HepG2 (cell line): ENCODE results near the gene GGT1. TPM values are rescaled to one million over a fixed set of nuclear protein-coding genes. Genes with fewer than 3 reads are reported as not detected.
A peak's percentile ranks its signal among the peaks of the same experiment; 100 is the strongest.

Source experiments
- BRCA1 ChIP-seq: sonication (generic); formaldehyde crosslinking; IDR thresholded peaks from 2 replicates; pipeline ENCODE4 v1.4.0; 2020; ENCODE audit warnings: missing genetic modification reagents
- CBX5 ChIP-seq: sonication (generic); formaldehyde crosslinking; IDR thresholded peaks from 2 replicates; pipeline ENCODE4 v1.4.0; 2020; ENCODE audit warnings: missing genetic modification reagents, borderline replicate concordance
- HNF4G ChIP-seq, 2 experiments: sonication (generic) in 1 of 2; formaldehyde crosslinking in 1 of 2; IDR thresholded peaks; 2 replicates each; pipeline versions ENCODE4 v1.4.0 to v1.6.1; 2011 to 2020; ENCODE audit warnings: borderline replicate concordance in 2 of 2, low read depth in 2 of 2, mild to moderate bottlenecking in 2 of 2, low read length in 1 of 2, missing genetic modification reagents in 1 of 2, moderate library complexity in 1 of 2
- KLF13 ChIP-seq: sonication (generic); formaldehyde crosslinking; IDR thresholded peaks from 2 replicates; pipeline ENCODE4 v1.4.0; 2020; ENCODE audit warnings: mild to moderate bottlenecking, missing genetic modification reagents
- PHF5A ChIP-seq: IDR thresholded peaks from one replicate; pipeline ENCODE4 v1.6.1; 2018; ENCODE audit warnings: low read depth, missing genetic modification reagents; ENCODE audit not compliant: unreplicated experiment
- POLR2G ChIP-seq: fragments of 200-400 bp; formaldehyde crosslinking; IDR thresholded peaks from 2 replicates; pipeline ENCODE4 v1.6.1; 2018; ENCODE audit warnings: mild to moderate bottlenecking, low read depth, low read length, moderate library complexity
- PRDM4 ChIP-seq: sonication (generic); formaldehyde crosslinking; IDR thresholded peaks from 2 replicates; pipeline ENCODE4 v1.9.0; 2021; ENCODE audit warnings: missing genetic modification reagents, borderline replicate concordance
- SP4 ChIP-seq: sonication (generic); formaldehyde crosslinking; IDR thresholded peaks from 2 replicates; pipeline ENCODE4 v1.8.1; 2023; ENCODE audit warnings: mild to moderate bottlenecking, missing genetic modification reagents
- TEF ChIP-seq: sonication (generic); formaldehyde crosslinking; IDR thresholded peaks from 2 replicates; pipeline ENCODE4 v1.5.0; 2020; ENCODE audit warnings: missing genetic modification reagents
- XRCC5 ChIP-seq: fragments of 200-400 bp; formaldehyde crosslinking; optimal IDR thresholded peaks from 2 replicates; pipeline ENCODE3; 2017; ENCODE audit warnings: mild to moderate bottlenecking, low read length
- ZBTB14 ChIP-seq: sonication (generic); formaldehyde crosslinking; IDR thresholded peaks from 2 replicates; pipeline ENCODE4 v1.4.0; 2020; ENCODE audit warnings: missing genetic modification reagents
- ZBTB7B ChIP-seq: sonication (generic); formaldehyde crosslinking; IDR thresholded peaks from 2 replicates; pipeline ENCODE4 v1.4.0; 2020; ENCODE audit warnings: missing genetic modification reagents
- ZNF333 ChIP-seq: sonication (generic); formaldehyde crosslinking; IDR thresholded peaks from 2 replicates; pipeline ENCODE4 v1.4.0; 2020; ENCODE audit warnings: mild to moderate bottlenecking, missing genetic modification reagents, borderline replicate concordance
- ZNF687 ChIP-seq: sonication (generic); formaldehyde crosslinking; IDR thresholded peaks from 2 replicates; pipeline ENCODE4 v1.5.1; 2020; ENCODE audit warnings: mild to moderate bottlenecking, missing genetic modification reagents, moderate library complexity
- ZNF703 ChIP-seq: sonication (generic); formaldehyde crosslinking; IDR thresholded peaks from 2 replicates; pipeline ENCODE4 v1.5.1; 2020; ENCODE audit warnings: missing genetic modification reagents, mild to moderate bottlenecking, moderate library complexity, borderline replicate concordance
- ZNF790 ChIP-seq: sonication (generic); formaldehyde crosslinking; IDR thresholded peaks from 2 replicates; pipeline ENCODE4 v1.8.0; 2022; ENCODE audit warnings: missing genetic modification reagents, mild to moderate bottlenecking, borderline replicate concordance
- ZSCAN5A ChIP-seq: sonication (generic); formaldehyde crosslinking; IDR thresholded peaks from 2 replicates; pipeline ENCODE4 v1.8.0; 2022; ENCODE audit warnings: mild to moderate bottlenecking, missing genetic modification reagents, borderline replicate concordance
- polyA plus RNA-seq, 8 experiments: library from polyadenylated mRNA; depleted of rRNA in 3 of 8; stranded (reverse) in 7 of 8; unstranded in 1 of 8; fragments of >200 nt; fragmentation: Illumina TruSeq in 4 of 8; extraction: Trizol in 4 of 8; gene quantifications; 2 replicates each; pipeline versions ENCODE4 v1.2.1 to v1.2.3, GENCODE V29; 2011 to 2016; ENCODE audit warnings: low read depth in 4 of 8, missing spikeins in 1 of 8, mixed read lengths in 1 of 8; ENCODE audit not compliant: insufficient read depth in 1 of 8
- total RNA-seq, 5 experiments: library from RNA; depleted of rRNA; stranded (reverse); fragments of >200 nt; fragmentation: Illumina TruSeq; extraction: Trizol; gene quantifications; 2 replicates each; pipeline ENCODE4 v1.2.3, GENCODE V29; 2016; ENCODE audit warnings: low read depth in 1 of 5

Gene GGT1
- total and polyA plus RNA-seq, 2 of the 13 experiments (the other 11 are each of a cell fraction or from before 2014, with no cell fraction given): 29.9 to 103 TPM

GRCh38 chr22:24578355-24579257 is 24.4 kb upstream of the GGT1 start (continued):
- TF ChIP-seq SP4 (CRISPR knock-in tag) (0 out of 2 replicates have a peak, but pooled peaks have one; percentile 51), ZNF687 (CRISPR knock-in tag) (no peak), POLR2G (peak; percentile 75), TEF (no peak), ZNF703 (CRISPR knock-in tag) (no peak), ZNF333 (no peak), XRCC5 (no peak), PRDM4 (CRISPR knock-in tag) (no peak), CBX5 (CRISPR knock-in tag) (no peak; the same call in 1 of the 2 replicates), PHF5A (CRISPR knock-in tag) (no peak), KLF13 (CRISPR knock-in tag) (no peak), ZBTB7B (CRISPR knock-in tag) (peak; percentile 78), ZNF790 (CRISPR knock-in tag) (no peak), ZBTB14 (CRISPR knock-in tag) (no peak), HNF4G (IDR thresholded peaks at IDR 0.05; ENCODE audit: borderline replicate concordance, low read depth, low read length) (peak; percentile 97), HNF4G (CRISPR knock-in tag; IDR thresholded peaks at IDR 0.05; ENCODE audit: borderline replicate concordance, low read depth) (peak; percentile 83; the same call in 1 of the 2 replicates), ZSCAN5A (CRISPR knock-in tag) (no peak), BRCA1 (CRISPR knock-in tag) (no peak; the same call in 1 of the 2 replicates)
